Neural cell (in vitro differentiated cells): Measurements from ENCODE around the gene SRP68. TPM values are rescaled to one million over a fixed set of nuclear protein-coding genes. Genes with fewer than 3 reads are reported as not detected.

Source experiments
- H2AFZ ChIP-seq: fragments of 200-600, 300-800 bp; sonication (generic), shearing (Covaris generic); 2 replicates; pipeline ENCODE4 v1.6.0; 2014; ENCODE audit warnings: low read depth, mild to moderate bottlenecking, antibody characterized with exemption, low read length, moderate library complexity
- H3F3A ChIP-seq: fragments of 200-600 bp; shearing (Covaris generic); 2 replicates; pipeline ENCODE4 v1.6.1; 2016; ENCODE audit warnings: mild to moderate bottlenecking, moderate library complexity, mixed read lengths, antibody characterized with exemption, low read length; ENCODE audit not compliant: insufficient read depth, poor library complexity, severe bottlenecking
- H3K27ac ChIP-seq: fragments of 200-600, 300-800 bp; sonication (generic), shearing (Covaris generic); 2 replicates; pipeline ENCODE4 v1.5.1; 2014; ENCODE audit warnings: mild to moderate bottlenecking, low read length, moderate library complexity
- H3K27me3 ChIP-seq: fragments of 300-800, 200-600 bp; sonication (generic), shearing (Covaris generic); 2 replicates; pipeline ENCODE4 v1.6.0; 2014; ENCODE audit warnings: mild to moderate bottlenecking, low read depth, low read length, moderate library complexity; ENCODE audit not compliant: insufficient read depth
- H3K36me3 ChIP-seq: fragments of 300-800, 200-600 bp; sonication (generic), shearing (Covaris generic); 2 replicates; pipeline ENCODE4 v1.5.1; 2014; ENCODE audit warnings: mild to moderate bottlenecking, antibody characterized with exemption, low read length, moderate library complexity; ENCODE audit not compliant: insufficient read depth
- H3K4me2 ChIP-seq: fragments of 300-800, 200-600 bp; sonication (generic), shearing (Covaris generic); 2 replicates; pipeline ENCODE4 v1.6.0; 2014; ENCODE audit warnings: mild to moderate bottlenecking, low read length
- H3K4me3 ChIP-seq: fragments of 300-800, 200-600 bp; sonication (generic), shearing (Covaris generic); 2 replicates; pipeline ENCODE4 v1.5.1; 2014; ENCODE audit warnings: mild to moderate bottlenecking, low read length, moderate library complexity
- H3K79me2 ChIP-seq: fragments of 200-600 bp; shearing (Covaris generic); replicated peaks from 2 replicates; pipeline ENCODE4 v1.6.0; 2014; ENCODE audit warnings: mild to moderate bottlenecking, low read length, moderate library complexity; ENCODE audit not compliant: insufficient read depth
- H3K9ac ChIP-seq: fragments of 300-800, 200-600 bp; sonication (generic), shearing (Covaris generic); 2 replicates; pipeline ENCODE4 v1.6.1; 2016; ENCODE audit warnings: mild to moderate bottlenecking, low read length, mixed read lengths
- H3K9me2 ChIP-seq: fragments of 200-600 bp; shearing (Covaris generic); 2 replicates; pipeline ENCODE4 v1.6.1; 2016; ENCODE audit warnings: mild to moderate bottlenecking, low read length, mixed read lengths; ENCODE audit not compliant: insufficient read depth
- H3K9me3 ChIP-seq: fragments of 200-600, 300-800 bp; sonication (generic), shearing (Covaris generic); 2 replicates; pipeline ENCODE4 v1.6.1; 2016; ENCODE audit warnings: mild to moderate bottlenecking, mixed run types, low read length, moderate library complexity, mixed read lengths
- H4K20me1 ChIP-seq: fragments of 200-600 bp; shearing (Covaris generic); 2 replicates; pipeline ENCODE4 v1.6.1; 2016; ENCODE audit warnings: mild to moderate bottlenecking, mixed run types; ENCODE audit not compliant: insufficient read depth
- EP300 ChIP-seq: fragments of 450-650 bp; conservative IDR thresholded peaks from 2 replicates; pipeline ENCODE4 v1.6.1; 2014; ENCODE audit warnings: antibody characterized with exemption, mild to moderate bottlenecking, moderate library complexity; ENCODE audit not compliant: poor library complexity, severe bottlenecking
- EZH2 ChIP-seq: fragments of 200-600, 300-800 bp; shearing (Covaris generic), sonication (generic); IDR thresholded peaks from 2 replicates; pipeline ENCODE4 v1.6.1; 2014; ENCODE audit warnings: antibody characterized with exemption, low read length, borderline replicate concordance, mild to moderate bottlenecking; ENCODE audit not compliant: insufficient read depth, poor library complexity, severe bottlenecking
- MXI1 ChIP-seq: fragments of 450-650 bp; conservative IDR thresholded peaks from 2 replicates; pipeline ENCODE4 v1.6.1; 2014; ENCODE audit warnings: antibody characterized with exemption, mild to moderate bottlenecking; ENCODE audit not compliant: poor library complexity, severe bottlenecking
- POLR2AphosphoS5 ChIP-seq: IDR thresholded peaks from 2 replicates; pipeline ENCODE4 v1.6.1; 2012
- RAD21 ChIP-seq: fragments of 450-650 bp; conservative IDR thresholded peaks from 2 replicates; pipeline ENCODE4 v1.6.1; 2014; ENCODE audit warnings: antibody characterized with exemption, mild to moderate bottlenecking, moderate library complexity
- SMC3 ChIP-seq: fragments of 450-650 bp; conservative IDR thresholded peaks from 2 replicates; pipeline ENCODE4 v1.6.1; 2014; ENCODE audit warnings: antibody characterized with exemption, mild to moderate bottlenecking, moderate library complexity; ENCODE audit not compliant: poor library complexity
- TAF1 ChIP-seq: IDR thresholded peaks from 2 replicates; pipeline ENCODE4 v1.6.1; 2012; ENCODE audit warnings: low read depth
- polyA plus RNA-seq: library from polyadenylated mRNA; depleted of rRNA; stranded (reverse); fragments of >200 nt; gene quantifications from 2 replicates; pipeline ENCODE4 v1.2.3, GENCODE V29; 2014
- TF ChIP-seq, protein P1 (sequence below): IDR thresholded peaks from 2 replicates; pipeline ENCODE4 v1.6.1; 2012; ENCODE audit warnings: borderline replicate concordance
- TF ChIP-seq, protein P2 (sequence below): fragments of 450-650 bp; IDR thresholded peaks from 2 replicates; pipeline ENCODE4 v1.5.1; 2014; ENCODE audit warnings: antibody characterized with exemption, mild to moderate bottlenecking, moderate library complexity; ENCODE audit not compliant: poor library complexity, severe bottlenecking

The SRP68 gene
- polyA plus RNA-seq, 1 donor from 2014 or later, result 26.3 TPM

DNA sequence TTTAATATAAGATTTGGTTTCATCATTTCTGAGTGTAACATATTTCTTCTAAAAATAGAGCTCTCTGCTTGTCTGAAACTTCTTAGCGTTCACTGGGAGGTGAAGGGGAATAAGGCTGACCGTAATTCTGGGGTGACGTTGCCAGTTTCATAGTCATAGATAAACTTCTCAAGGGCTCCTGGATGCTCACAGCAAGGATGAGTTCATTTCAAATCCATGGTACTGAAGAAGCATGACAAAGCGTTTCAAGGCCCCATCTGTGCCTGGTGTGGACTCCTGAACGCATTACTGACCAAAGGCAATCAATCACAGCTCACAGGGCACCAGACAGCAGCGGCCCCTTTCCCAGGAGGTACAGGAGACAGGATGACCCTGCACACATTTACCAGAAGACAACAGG lies 33.2 kb downstream of the SRP68 start:
- no peak overlapping the region for H3K27ac ChIP-seq
- H2AFZ ChIP-seq, result no peak overlapping the region
- no peaks in the 10 kb centered on the region for H3K79me2 ChIP-seq
- H3K4me3 ChIP-seq, result no peak overlapping the region
- no peaks in the 10 kb centered on the region for H3K9me3 ChIP-seq
- TF ChIP-seq EZH2 (no peak), SMC3 (no peak), RAD21 (no peak), EP300 (no peak), POLR2AphosphoS5 (no peak), TAF1 (no peak), MXI1 (no peak)
- TF ChIP-seq, protein P1, sequence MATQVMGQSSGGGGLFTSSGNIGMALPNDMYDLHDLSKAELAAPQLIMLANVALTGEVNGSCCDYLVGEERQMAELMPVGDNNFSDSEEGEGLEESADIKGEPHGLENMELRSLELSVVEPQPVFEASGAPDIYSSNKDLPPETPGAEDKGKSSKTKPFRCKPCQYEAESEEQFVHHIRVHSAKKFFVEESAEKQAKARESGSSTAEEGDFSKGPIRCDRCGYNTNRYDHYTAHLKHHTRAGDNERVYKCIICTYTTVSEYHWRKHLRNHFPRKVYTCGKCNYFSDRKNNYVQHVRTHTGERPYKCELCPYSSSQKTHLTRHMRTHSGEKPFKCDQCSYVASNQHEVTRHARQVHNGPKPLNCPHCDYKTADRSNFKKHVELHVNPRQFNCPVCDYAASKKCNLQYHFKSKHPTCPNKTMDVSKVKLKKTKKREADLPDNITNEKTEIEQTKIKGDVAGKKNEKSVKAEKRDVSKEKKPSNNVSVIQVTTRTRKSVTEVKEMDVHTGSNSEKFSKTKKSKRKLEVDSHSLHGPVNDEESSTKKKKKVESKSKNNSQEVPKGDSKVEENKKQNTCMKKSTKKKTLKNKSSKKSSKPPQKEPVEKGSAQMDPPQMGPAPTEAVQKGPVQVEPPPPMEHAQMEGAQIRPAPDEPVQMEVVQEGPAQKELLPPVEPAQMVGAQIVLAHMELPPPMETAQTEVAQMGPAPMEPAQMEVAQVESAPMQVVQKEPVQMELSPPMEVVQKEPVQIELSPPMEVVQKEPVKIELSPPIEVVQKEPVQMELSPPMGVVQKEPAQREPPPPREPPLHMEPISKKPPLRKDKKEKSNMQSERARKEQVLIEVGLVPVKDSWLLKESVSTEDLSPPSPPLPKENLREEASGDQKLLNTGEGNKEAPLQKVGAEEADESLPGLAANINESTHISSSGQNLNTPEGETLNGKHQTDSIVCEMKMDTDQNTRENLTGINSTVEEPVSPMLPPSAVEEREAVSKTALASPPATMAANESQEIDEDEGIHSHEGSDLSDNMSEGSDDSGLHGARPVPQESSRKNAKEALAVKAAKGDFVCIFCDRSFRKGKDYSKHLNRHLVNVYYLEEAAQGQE, result no peak
- TF ChIP-seq, protein P2, sequence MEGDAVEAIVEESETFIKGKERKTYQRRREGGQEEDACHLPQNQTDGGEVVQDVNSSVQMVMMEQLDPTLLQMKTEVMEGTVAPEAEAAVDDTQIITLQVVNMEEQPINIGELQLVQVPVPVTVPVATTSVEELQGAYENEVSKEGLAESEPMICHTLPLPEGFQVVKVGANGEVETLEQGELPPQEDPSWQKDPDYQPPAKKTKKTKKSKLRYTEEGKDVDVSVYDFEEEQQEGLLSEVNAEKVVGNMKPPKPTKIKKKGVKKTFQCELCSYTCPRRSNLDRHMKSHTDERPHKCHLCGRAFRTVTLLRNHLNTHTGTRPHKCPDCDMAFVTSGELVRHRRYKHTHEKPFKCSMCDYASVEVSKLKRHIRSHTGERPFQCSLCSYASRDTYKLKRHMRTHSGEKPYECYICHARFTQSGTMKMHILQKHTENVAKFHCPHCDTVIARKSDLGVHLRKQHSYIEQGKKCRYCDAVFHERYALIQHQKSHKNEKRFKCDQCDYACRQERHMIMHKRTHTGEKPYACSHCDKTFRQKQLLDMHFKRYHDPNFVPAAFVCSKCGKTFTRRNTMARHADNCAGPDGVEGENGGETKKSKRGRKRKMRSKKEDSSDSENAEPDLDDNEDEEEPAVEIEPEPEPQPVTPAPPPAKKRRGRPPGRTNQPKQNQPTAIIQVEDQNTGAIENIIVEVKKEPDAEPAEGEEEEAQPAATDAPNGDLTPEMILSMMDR, result no peak
- H3K4me2 ChIP-seq, result no peak overlapping the region
- no peaks in the 10 kb centered on the region for H4K20me1 ChIP-seq
- peaks cover 7% of the 10 kb centered on the region for H3K36me3 ChIP-seq
- no peak overlapping the region for H3K9ac ChIP-seq
- no peaks in the 10 kb centered on the region for H3K9me2 ChIP-seq
- no peaks in the 10 kb centered on the region for H3F3A ChIP-seq
- H3K27me3 ChIP-seq, result no peaks in the 10 kb centered on the region

DNA sequence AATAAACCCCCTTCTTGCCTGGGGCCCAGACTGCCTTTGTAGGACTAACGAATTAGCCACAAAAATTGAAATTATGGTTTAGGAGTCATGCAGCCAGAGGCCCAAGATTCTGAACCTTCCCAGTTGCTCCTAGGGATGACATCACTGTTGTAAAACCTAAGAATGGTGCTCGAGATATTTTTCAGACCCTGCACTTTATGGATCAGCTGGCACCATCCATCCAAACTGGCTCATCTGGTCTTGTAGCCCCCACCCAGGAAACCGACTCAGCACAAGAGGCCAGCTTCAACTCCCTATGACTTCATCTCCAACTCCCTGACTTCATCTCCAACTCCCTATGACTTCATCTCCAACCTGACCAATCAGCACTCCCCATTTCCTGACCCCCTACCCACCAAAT lies 34.3 kb downstream of the SRP68 start:
- H3K27me3 ChIP-seq, result no peaks in the 10 kb centered on the region
- H3K36me3 ChIP-seq, result peaks cover 7% of the 10 kb centered on the region
- no peak overlapping the region for H3K27ac ChIP-seq
- H3K4me2 ChIP-seq, result no peak overlapping the region
- TF ChIP-seq, protein P2, result no peak
- TF ChIP-seq, protein P1, result no peak
- no peaks in the 10 kb centered on the region for H3K79me2 ChIP-seq
- H3K9ac ChIP-seq, result no peak overlapping the region
- no peak overlapping the region for H3K4me3 ChIP-seq
- H3F3A ChIP-seq, result no peaks in the 10 kb centered on the region
- H4K20me1 ChIP-seq, result no peaks in the 10 kb centered on the region
- no peaks in the 10 kb centered on the region for H3K9me3 ChIP-seq
- H2AFZ ChIP-seq, result no peak overlapping the region
- H3K9me2 ChIP-seq, result no peaks in the 10 kb centered on the region
